IMR-90 (cell line): ENCODE results near the gene NUDCD2. TPM values are rescaled to one million over a fixed set of nuclear protein-coding genes. Genes with fewer than 3 reads are reported as not detected.
A peak's percentile ranks its signal among the peaks of the same experiment; 100 is the strongest.

ENCODE experiments used
- ATAC-seq: fragments of 200-7000 bp; cut with Tn5 transposase; 2 replicates; pipeline ENCODE4 v1.9.1; 2020; ENCODE audit warnings: low read depth, mild to moderate bottlenecking, moderate library complexity
- BruUV-seq: library from RNA; stranded (reverse); fragments of 400-500 nt; replicated peaks from 2 replicates; lab custom pipeline; 2021; lab: Mats Ljungman, UMichigan
- CTCF ChIA-PET: fragments of 300-600 bp; formaldehyde crosslinking; extraction: SDS; loops from one replicate; lab custom pipeline; 2021; ENCODE audit warnings: antibody characterized with exemption; lab: Yijun Ruan, JAX
- POLR2A ChIA-PET: fragments of 300-600 bp; sonication (Branson Sonifier 250); formaldehyde crosslinking; loops from one replicate; lab custom pipeline; 2022; ENCODE audit warnings: antibody characterized with exemption; ENCODE audit not compliant: unreplicated experiment; lab: Charles Lee
- DNase-seq: peaks from one replicate; pipeline ENCODE4 v3.0.0; 2013
- H2AFZ ChIP-seq: replicated peaks from 2 replicates; pipeline ENCODE3; 2013; ENCODE audit warnings: low read length, mild to moderate bottlenecking; ENCODE audit not compliant: poor library complexity
- H2AK5ac ChIP-seq: 2 replicates; pipeline ENCODE4 v1.6.1; 2013; ENCODE audit warnings: low read depth, low read length, inconsistent platforms
- H2AK9ac ChIP-seq: replicated peaks from 2 replicates; pipeline ENCODE3; 2013; ENCODE audit warnings: mild to moderate bottlenecking, low read depth, low read length, moderate library complexity; ENCODE audit not compliant: poor library complexity
- H2BK120ac ChIP-seq: 2 replicates; pipeline ENCODE4 v1.6.1; 2013; ENCODE audit warnings: low read depth, low read length, inconsistent platforms
- H2BK15ac ChIP-seq: 3 replicates; pipeline ENCODE4 v1.6.1; 2013; ENCODE audit warnings: low read depth, low read length, inconsistent platforms
- H2BK20ac ChIP-seq: 2 replicates; pipeline ENCODE4 v1.6.1; 2013; ENCODE audit warnings: low read depth, mild to moderate bottlenecking, inconsistent platforms, low read length, moderate library complexity
- H2BK5ac ChIP-seq: 2 replicates; pipeline ENCODE4 v1.6.1; 2013; ENCODE audit warnings: mild to moderate bottlenecking, low read depth, low read length, inconsistent platforms; ENCODE audit not compliant: poor library complexity, severe bottlenecking
- H3K14ac ChIP-seq: replicated peaks from 2 replicates; pipeline ENCODE4 v1.6.1; 2013; ENCODE audit warnings: low read depth, low read length, inconsistent platforms
- H3K18ac ChIP-seq: 2 replicates; pipeline ENCODE4 v1.6.1; 2013; ENCODE audit warnings: low read depth, low read length, control low read depth
- H3K23ac ChIP-seq: 2 replicates; pipeline ENCODE4 v1.6.1; 2013; ENCODE audit warnings: low read depth, low read length, inconsistent platforms
- H3K27ac ChIP-seq: 2 replicates; pipeline ENCODE4 v1.5.1; 2013; ENCODE audit warnings: mild to moderate bottlenecking, control low read depth, low read length; ENCODE audit not compliant: insufficient read depth
- H3K27me3 ChIP-seq: 2 replicates; pipeline ENCODE4 v1.6.1; 2013; ENCODE audit warnings: low read length; ENCODE audit not compliant: control insufficient read depth, insufficient read depth
- H3K36me3 ChIP-seq: 2 replicates; pipeline ENCODE4 v1.6.1; 2013; ENCODE audit warnings: low read length, mixed read lengths; ENCODE audit not compliant: control insufficient read depth, insufficient read depth
- H3K4ac ChIP-seq: 2 replicates; pipeline ENCODE4 v1.6.1; 2013; ENCODE audit warnings: low read depth, low read length, inconsistent platforms
- H3K4me1 ChIP-seq: 2 replicates; pipeline ENCODE4 v1.6.1; 2013; ENCODE audit warnings: low read length, mixed read lengths; ENCODE audit not compliant: control insufficient read depth, insufficient read depth
- H3K4me2 ChIP-seq: 2 replicates; pipeline ENCODE4 v1.6.1; 2013; ENCODE audit warnings: low read depth, mild to moderate bottlenecking, control low read depth, low read length, moderate library complexity
- H3K4me3 ChIP-seq: 2 replicates; pipeline ENCODE4 v1.5.1; 2013; ENCODE audit warnings: low read depth, mild to moderate bottlenecking, control low read depth, low read length, moderate library complexity; ENCODE audit not compliant: insufficient read depth
- H3K56ac ChIP-seq: 2 replicates; pipeline ENCODE4 v1.6.1; 2013; ENCODE audit warnings: low read length, inconsistent platforms; ENCODE audit not compliant: insufficient read depth; ENCODE audit errors: extremely low read depth
- H3K79me1 ChIP-seq, 2 experiments: 2 replicates each; pipeline ENCODE4 v1.6.1; 2013; ENCODE audit warnings: low read length in 2 of 2, inconsistent platforms in 1 of 2, low read depth in 1 of 2
- H3K9ac ChIP-seq: 2 replicates; pipeline ENCODE4 v1.6.1; 2013; ENCODE audit warnings: low read depth, low read length, control low read depth
- H3K9me1 ChIP-seq: 2 replicates; pipeline ENCODE4 v1.6.1; 2013; ENCODE audit warnings: low read length, inconsistent platforms; ENCODE audit not compliant: insufficient read depth
- H3K9me3 ChIP-seq: 2 replicates; pipeline ENCODE4 v1.6.1; 2013; ENCODE audit warnings: low read length; ENCODE audit not compliant: control insufficient read depth, insufficient read depth
- H4K20me1 ChIP-seq: 2 replicates; pipeline ENCODE4 v1.6.1; 2013; ENCODE audit warnings: low read length, inconsistent platforms; ENCODE audit not compliant: insufficient read depth
- H4K5ac ChIP-seq: 2 replicates; pipeline ENCODE4 v1.6.1; 2013; ENCODE audit warnings: mild to moderate bottlenecking, low read depth, low read length, control low read depth
- H4K8ac ChIP-seq, 2 experiments: 2 replicates each; pipeline ENCODE4 v1.6.1; 2013; ENCODE audit warnings: low read depth in 2 of 2, low read length in 2 of 2, control low read depth in 1 of 2, inconsistent platforms in 1 of 2
- H4K91ac ChIP-seq: 2 replicates; pipeline ENCODE4 v1.6.1; 2013; ENCODE audit warnings: low read depth, low read length, inconsistent platforms; ENCODE audit not compliant: insufficient read depth
- CEBPB ChIP-seq: IDR thresholded peaks from 2 replicates; pipeline ENCODE4 v1.6.1; 2012; ENCODE audit warnings: low read depth, low read length, improper control_type of control experiment
- MAFK ChIP-seq: IDR thresholded peaks from 2 replicates; pipeline ENCODE4 v1.6.1; 2012; ENCODE audit warnings: low read depth, low read length, improper control_type of control experiment
- WGBS, 2 experiments: methylation state at CpG; one replicate each; pipeline versions ENCODE4 v1.1.5 to v1.1.7; 2013; ENCODE audit warnings: missing lambda C conversion rate in 2 of 2; ENCODE audit not compliant: insufficient read length in 1 of 2; ENCODE audit errors: extremely low coverage in 2 of 2; 5-methylcytosine and 5-hydroxymethylcytosine counted together
- dilution Hi-C: fragments of 300-500 bp; cut with HindIII; formaldehyde crosslinking; loops from one replicate; pipeline ENCODE4 v1.14.3; 2018; ENCODE audit warnings: low sequenced_read_pairs; ENCODE audit not compliant: unreplicated experiment
- in situ Hi-C: fragments of 300-500 bp; cut with MboI; formaldehyde crosslinking; loops from 3 replicates; pipeline ENCODE4 v1.14.3; 2019; ENCODE audit warnings: low sequenced_read_pairs, inconsistent platforms, mixed read lengths
- intact Hi-C: fragments of 100-400 bp; cut with micrococcal nuclease; formaldehyde crosslinking; loops from 2 replicates; pipeline ENCODE4 v1.10.0; 2022
- polyA plus RNA-seq, 3 experiments: library from polyadenylated mRNA; depleted of rRNA; stranded (reverse); fragments of >200 nt; gene quantifications; 2 replicates each; pipeline ENCODE4 v1.2.3, GENCODE V29; 2012; ENCODE audit warnings: low replicate concordance in 1 of 3
- total RNA-seq: library from RNA; depleted of rRNA; stranded (reverse); fragments of >200 nt; gene quantifications from 2 replicates; pipeline ENCODE4 v1.2.3, GENCODE V29; 2012

NUDCD2 gene
- total and polyA plus RNA-seq, 2 of the 4 experiments (the other 2 are of a cell fraction), result 3.0 to 3.5 TPM

DNA sequence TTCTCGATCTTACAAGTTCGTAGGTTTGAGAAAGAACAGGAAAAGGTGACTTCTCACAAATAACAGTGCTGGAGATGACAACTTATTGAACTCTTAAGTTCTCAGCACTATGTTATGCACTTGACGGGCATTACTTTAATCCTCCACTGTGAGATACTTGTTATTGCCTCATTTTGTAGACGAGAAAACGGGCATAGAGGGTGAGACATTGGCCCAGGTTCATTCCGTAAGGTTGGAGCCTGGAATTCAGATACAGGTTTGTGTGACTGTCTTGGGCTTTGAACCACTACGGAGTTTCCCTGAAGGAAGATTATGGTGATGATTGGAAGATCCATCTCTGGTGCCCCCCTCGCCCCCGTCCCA, 46.2 kb upstream of the NUDCD2 start:
- intact Hi-C loops, result no loop called here
- dilution Hi-C loops, result no loop called here
- peak overlapping the region; percentile 95 for H3K4me2 ChIP-seq
- BruUV-seq, result TSS peak; percentile 38
- H3K9ac ChIP-seq, result peak overlapping the region; percentile 91
- CTCF ChIA-PET, result no interaction called here
- no peaks in the 10 kb centered on the region for H3K27me3 ChIP-seq
- peak overlapping the region; percentile 74 for H3K4me3 ChIP-seq
- no peaks in the 10 kb centered on the region for H3K9me1 ChIP-seq
- H4K5ac ChIP-seq, result peak overlapping the region; percentile 70; the same call in 1 of the 2 replicates
- no peak for DNase-seq
- peak overlapping the region; percentile 85 for H3K27ac ChIP-seq
- H3K18ac ChIP-seq, result peak overlapping the region; percentile 61
- peak overlapping the region; percentile 71; the same call in 1 of the 2 replicates for H4K91ac ChIP-seq
- H3K14ac ChIP-seq, result peak overlapping the region; percentile 35
- no peak overlapping the region for H2AFZ ChIP-seq
- H3K79me1 ChIP-seq, result peaks cover 0 to 16% of the 10 kb centered on the region in 2 experiments; a peak in 2 of 4 replicates
- H4K8ac ChIP-seq, result peak overlapping the region in 1 of 2 experiments; percentile 33; a peak in 1 of 4 replicates
- peak; percentile 50 for TF ChIP-seq CEBPB
- TF ChIP-seq MAFK, result no peak
- peak overlapping the region; percentile 84 for H2BK5ac ChIP-seq
- peak overlapping the region; percentile 36; the same call in 1 of the 3 replicates for H2BK15ac ChIP-seq
- peaks cover 13% of the 10 kb centered on the region; the same call in 1 of the 2 replicates for H4K20me1 ChIP-seq
- 0 out of 2 replicates have a peak overlapping the region, but pooled peaks have one; percentile 36 for H2AK5ac ChIP-seq
- H3K4me1 ChIP-seq, result peaks cover 2% of the 10 kb centered on the region
- peak overlapping the region; percentile 73 for H3K56ac ChIP-seq
- in situ Hi-C loops, result no loop called here
- H2BK20ac ChIP-seq, result no peak overlapping the region
- ATAC-seq, result no peak
- POLR2A ChIA-PET, result no interaction called here
- peak overlapping the region; percentile 77 for H2AK9ac ChIP-seq
- WGBS, 2 experiments, result no CpG with 5 or more reads among the region's 9 CpGs
- peak overlapping the region; percentile 28; the same call in 1 of the 2 replicates for H2BK120ac ChIP-seq
- H3K36me3 ChIP-seq, result no peaks in the 10 kb centered on the region
- no peaks in the 10 kb centered on the region for H3K9me3 ChIP-seq
- H3K4ac ChIP-seq, result peak overlapping the region; percentile 34
- H3K23ac ChIP-seq, result peak overlapping the region; percentile 73
